Loucy (cell line): ENCODE measurements around the gene MRPL36.

Experiments
- CTCF ChIP-seq: fragments of 200-600 bp; sonication (generic); conservative IDR thresholded peaks from 2 replicates; pipeline ENCODE4 v1.5.1; 2014; ENCODE audit warnings: mild to moderate bottlenecking, antibody characterized with exemption, low read length
- EZH2phosphoT487 ChIP-seq: fragments of 200-600 bp; IDR thresholded peaks from 2 replicates; pipeline ENCODE4 v1.6.1; 2018; ENCODE audit warnings: antibody characterized with exemption, mild to moderate bottlenecking, moderate library complexity, borderline replicate concordance

GRCh38 chr5:1795506-1795905 lies 4.1 kb downstream of the MRPL36 start:
- TF ChIP-seq CTCF (no peak), EZH2phosphoT487 (no peak)
